K562 (cell line): ENCODE data around the gene NIPA2. TPM values are rescaled to one million over a fixed set of nuclear protein-coding genes. Genes with fewer than 3 reads are reported as not detected.

Experiments
- ATAC-seq: fragments of 200-7000 bp; cut with Tn5 transposase; 3 replicates; pipeline ENCODE4 v1.9.1; 2020; ENCODE audit warnings: moderate library complexity
- BruUV-seq: library from RNA; stranded (reverse); fragments of 400-500 nt; replicated peaks from 2 replicates; lab custom pipeline; 2021; lab: Mats Ljungman, UMichigan
- CTCF ChIA-PET: fragments of 300-600 bp; formaldehyde crosslinking; extraction: SDS; loops from one replicate; lab custom pipeline; 2021; ENCODE audit warnings: low intra/inter-chr PET ratio; lab: Yijun Ruan, JAX
- POLR2A ChIA-PET: fragments of 300-600, 350-650 bp; sonication (Branson Sonifier 250); formaldehyde crosslinking; extraction: SDS; loops from one replicate; lab custom pipeline; 2021; ENCODE audit warnings: antibody characterized with exemption, inconsistent platforms; lab: Yijun Ruan, JAX
- DNase-seq, 4 experiments: peaks; one replicate each; pipeline versions ENCODE4 v3.0.0 to v3.0.0-alpha.2; 2011 to 2018; ENCODE audit warnings: low spot score in 3 of 4, mixed read lengths in 3 of 4; ENCODE audit errors: extremely low read depth in 1 of 4
- FAIRE-seq: peaks from 2 replicates; lab custom pipeline; 2011; peaks lifted over from hg19 to GRCh38; lab: Jason Lieb, UNC
- H2AFZ ChIP-seq: 2 replicates; pipeline ENCODE4 v1.6.0; 2011; ENCODE audit warnings: low read depth, low read length, control low read depth, inconsistent platforms
- H3K27ac ChIP-seq: fragments of 200-600 bp; 3 replicates; pipeline ENCODE4 v1.8.0; 2011; ENCODE audit warnings: low read depth, mild to moderate bottlenecking, control low read depth, inconsistent platforms, low read length, moderate library complexity, mixed read lengths; ENCODE audit errors: extremely low read depth
- H3K27me3 ChIP-seq, 2 experiments: fragments of 300-600 bp in 1 of 2; 2 replicates in 1 of 2; 3 replicates in 1 of 2; pipeline versions ENCODE4 v1.6.0 to v1.8.0; 2011; ENCODE audit warnings: inconsistent platforms in 2 of 2, low read length in 2 of 2, mild to moderate bottlenecking in 1 of 2, mixed read lengths in 1 of 2, moderate library complexity in 1 of 2; ENCODE audit not compliant: control insufficient read depth in 2 of 2, insufficient read depth in 2 of 2
- H3K36me3 ChIP-seq: fragments of 300-600 bp; 3 replicates; pipeline ENCODE4 v1.8.0; 2011; ENCODE audit warnings: mild to moderate bottlenecking, low read length, inconsistent platforms; ENCODE audit not compliant: control insufficient read depth, insufficient read depth
- H3K4me1 ChIP-seq, 2 experiments: fragments of 200-600 bp in 1 of 2; replicated peaks in 1 of 2; 2 replicates in 1 of 2; 3 replicates in 1 of 2; pipeline versions ENCODE4 v1.5.1 to v1.8.0; 2011; ENCODE audit warnings: inconsistent platforms in 2 of 2, low read length in 2 of 2, mild to moderate bottlenecking in 1 of 2, mixed read lengths in 1 of 2, moderate library complexity in 1 of 2; ENCODE audit not compliant: control insufficient read depth in 2 of 2, insufficient read depth in 2 of 2
- H3K4me2 ChIP-seq: 2 replicates; pipeline ENCODE4 v1.6.1; 2011; ENCODE audit warnings: low read length, control low read depth, inconsistent platforms, mixed read lengths; ENCODE audit not compliant: insufficient read depth
- H3K4me3 ChIP-seq: fragments of 200-600 bp; sonication (generic), shearing (Covaris generic); 2 replicates; pipeline ENCODE4 v1.5.1; 2016; ENCODE audit warnings: control low read depth, inconsistent platforms
- H3K79me2 ChIP-seq: fragments of 200-600 bp; 3 replicates; pipeline ENCODE4 v1.8.0; 2011; ENCODE audit warnings: low read length, inconsistent platforms; ENCODE audit not compliant: control insufficient read depth, insufficient read depth
- H3K9ac ChIP-seq, 2 experiments: 2 replicates each; pipeline versions ENCODE4 v1.6.0 to v1.6.1; 2011; ENCODE audit warnings: low read depth in 2 of 2, low read length in 2 of 2, control low read depth in 1 of 2, inconsistent platforms in 1 of 2, mild to moderate bottlenecking in 1 of 2, mixed read lengths in 1 of 2; ENCODE audit not compliant: insufficient read depth in 1 of 2
- H3K9me1 ChIP-seq: one replicate; pipeline ENCODE4 v1.6.0; 2011; ENCODE audit warnings: inconsistent platforms, mild to moderate bottlenecking, low read length, moderate library complexity; ENCODE audit not compliant: control insufficient read depth, insufficient read depth
- H3K9me3 ChIP-seq: replicated peaks from 2 replicates; pipeline ENCODE4 v1.5.1; 2011; ENCODE audit warnings: low read depth, low read length, inconsistent platforms; ENCODE audit not compliant: control insufficient read depth, insufficient read depth
- H4K20me1 ChIP-seq: replicated peaks from 2 replicates; pipeline ENCODE4 v1.6.1; 2011; ENCODE audit warnings: low read length, inconsistent platforms, mixed read lengths; ENCODE audit not compliant: control insufficient read depth, insufficient read depth
- CBX2 ChIP-seq: fragments of 200-600 bp; sonication (generic); IDR thresholded peaks from one replicate; pipeline ENCODE4 v1.6.1; 2012; ENCODE audit warnings: mild to moderate bottlenecking, low read length, inconsistent platforms; ENCODE audit not compliant: insufficient read depth, poor library complexity, severe bottlenecking
- CREM ChIP-seq: IDR thresholded peaks from 2 replicates; pipeline ENCODE4 v1.6.1; 2014; ENCODE audit warnings: antibody characterized with exemption, low read depth
- ELF1 ChIP-seq: fragments of 200-800 bp; sonication (Bioruptor generic); IDR thresholded peaks from 2 replicates; pipeline ENCODE4 v1.6.1; 2016; ENCODE audit warnings: missing genetic modification characterization, missing compliant biosample characterization
- ETV6 ChIP-seq, 3 experiments: fragments of 150-350 bp in 1 of 3; sonication (generic) in 1 of 3; formaldehyde crosslinking in 1 of 3; IDR thresholded peaks; 2 replicates each; pipeline versions ENCODE4 v1.6.1 to v1.8.0; 2014 to 2022; ENCODE audit warnings: borderline replicate concordance in 2 of 3, low read depth in 2 of 3, antibody characterized with exemption in 1 of 3, low read length in 1 of 3, mild to moderate bottlenecking in 1 of 3, missing genetic modification reagents in 1 of 3
- GATA2 ChIP-seq: sonication (generic); formaldehyde crosslinking; IDR thresholded peaks from 2 replicates; pipeline ENCODE4 v1.4.0; 2020; ENCODE audit warnings: mild to moderate bottlenecking, missing genetic modification reagents
- HDAC8 ChIP-seq: fragments of 450-650 bp; IDR thresholded peaks from 2 replicates; pipeline ENCODE4 v1.6.1; 2016; ENCODE audit warnings: mild to moderate bottlenecking, missing genetic modification characterization, moderate library complexity, missing compliant biosample characterization
- KAT7 ChIP-seq: sonication (generic); formaldehyde crosslinking; IDR thresholded peaks from 2 replicates; pipeline ENCODE4 v1.8.0; 2022; ENCODE audit warnings: missing genetic modification reagents, mild to moderate bottlenecking, borderline replicate concordance
- SIN3A ChIP-seq, 2 experiments: fragments of 150-350 bp in 1 of 2; IDR thresholded peaks; 2 replicates each; pipeline ENCODE4 v1.6.1; 2011 to 2016; ENCODE audit warnings: borderline replicate concordance in 2 of 2, low read depth in 2 of 2, low read length in 2 of 2, mild to moderate bottlenecking in 2 of 2, moderate library complexity in 2 of 2; ENCODE audit not compliant: control insufficient read depth in 1 of 2
- SMARCA4 ChIP-seq: fragments of 450-650 bp; IDR thresholded peaks from 2 replicates; pipeline ENCODE4 v1.6.1; 2016
- SMARCA5 ChIP-seq: fragments of 450-650 bp; IDR thresholded peaks from 2 replicates; pipeline ENCODE4 v1.6.1; 2016
- TAF15 ChIP-seq: fragments of 200-400 bp; formaldehyde crosslinking; IDR thresholded peaks from 2 replicates; pipeline ENCODE4 v1.6.1; 2017; ENCODE audit warnings: mild to moderate bottlenecking, low read depth, low read length, moderate library complexity
- TCF3 ChIP-seq: sonication (generic); formaldehyde crosslinking; IDR thresholded peaks from 2 replicates; pipeline ENCODE4 v1.4.0; 2020; ENCODE audit warnings: mild to moderate bottlenecking, missing genetic modification reagents
- ZBED1 ChIP-seq: IDR thresholded peaks from 2 replicates; pipeline ENCODE4 v1.6.1; 2014
- ZNF239 ChIP-seq: fragments of 250-450 bp; sonication (Bioruptor Pico); IDR thresholded peaks from 2 replicates; pipeline ENCODE4 v1.4.0; 2020; ENCODE audit warnings: mild to moderate bottlenecking
- ZNF316 ChIP-seq: fragments of 450-650 bp; IDR thresholded peaks from 2 replicates; pipeline ENCODE4 v1.6.1; 2016
- ZNF561 ChIP-seq: fragments of 450-650 bp; formaldehyde crosslinking; conservative IDR thresholded peaks from 2 replicates; pipeline ENCODE4 v1.4.0; 2020; ENCODE audit warnings: mild to moderate bottlenecking, moderate library complexity
- WGBS: fragments of 100-300 bp; shearing (Covaris generic); methylation state at CpG from one replicate; pipeline ENCODE4 v1.1.6; 2016; ENCODE audit warnings: low coverage, mixed read lengths; ENCODE audit not compliant: insufficient coverage; ENCODE audit errors: missing lambda C conversion rate; 5-methylcytosine and 5-hydroxymethylcytosine counted together
- in situ Hi-C: fragments of 300-500 bp; cut with MboI; formaldehyde crosslinking; loops from 4 replicates; pipeline ENCODE4 v1.15.0; 2018; ENCODE audit warnings: inconsistent platforms, mixed read lengths
- intact Hi-C: fragments of 100-400 bp; cut with micrococcal nuclease; formaldehyde crosslinking; loops from 2 replicates; pipeline ENCODE4 v1.14.2; 2022
- polyA plus RNA-seq, 8 experiments: library from polyadenylated mRNA; depleted of rRNA in 4 of 8; stranded (reverse) in 5 of 8; unstranded in 3 of 8; fragments of >200 nt; fragmentation: Nextera tagmentation in 2 of 8; fragmentation: Illumina TruSeq in 1 of 8; extraction: Ambion mirVana in 2 of 8; extraction: Trizol in 1 of 8; gene quantifications; 2 replicates each; pipeline versions ENCODE4 v1.2.1 to v1.2.3, GENCODE V29; 2011 to 2014; ENCODE audit warnings: inconsistent platforms in 1 of 8, missing spikeins in 1 of 8
- total RNA-seq, 7 experiments: library from RNA; depleted of rRNA in 6 of 7; stranded (reverse); fragments of >200 nt in 6 of 7; fragmentation: Illumina TruSeq in 2 of 7; extraction: Trizol in 2 of 7; gene quantifications; 2 replicates each; pipeline versions ENCODE4 v1.2.1 to v1.2.3, GENCODE V29; 2011 to 2021; ENCODE audit warnings: low replicate concordance in 1 of 7
- TF ChIP-seq, protein P1 (sequence below): sonication (generic); formaldehyde crosslinking; IDR thresholded peaks from 2 replicates; pipeline ENCODE4 v1.8.0; 2022; ENCODE audit warnings: mild to moderate bottlenecking, missing genetic modification reagents

Gene NIPA2
- total and polyA plus RNA-seq, 9 of the 15 experiments (the other 6 are each of a cell fraction or from before 2014, with no cell fraction given) = 18.7 to 107 (median 87.3) TPM

DNA sequence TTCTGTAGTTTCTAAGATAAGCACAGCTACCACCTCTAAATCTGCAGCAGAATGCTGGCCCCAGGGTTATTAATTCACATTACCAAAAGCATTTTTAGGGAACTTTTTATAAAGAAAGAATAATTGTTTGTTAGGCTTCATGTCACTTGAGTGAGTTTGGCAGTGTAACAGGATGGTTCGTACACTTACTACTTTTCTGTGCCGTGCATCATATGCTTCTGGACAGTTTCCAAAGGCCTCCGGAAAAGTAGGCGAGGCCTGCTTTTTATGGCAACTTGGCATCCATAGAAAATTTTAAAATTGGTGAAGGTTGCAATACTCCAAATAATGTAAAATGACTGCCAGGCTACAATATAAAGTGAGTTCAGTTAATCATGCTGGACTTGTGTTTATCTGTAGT, 30.0 kb downstream of the NIPA2 start:
- BruUV-seq = no TSS peak
- no peaks in the 10 kb centered on the region for H3K27me3 ChIP-seq
- H4K20me1 ChIP-seq = no peaks in the 10 kb centered on the region
- H3K9me3 ChIP-seq = no peaks in the 10 kb centered on the region
- WGBS = 74% methylated on average over 4 of the region's 4 CpGs
- H3K36me3 ChIP-seq = peaks cover 72% of the 10 kb centered on the region
- in situ Hi-C loops = no loop called here
- TF ChIP-seq SMARCA4 (no peak), ETV6 (IDR thresholded peaks at IDR 0.05; ENCODE audit: borderline replicate concordance in 1 of 2, low read depth in 2 of 2, low read length in 1 of 2) (no peak), ETV6 (CRISPR knock-in tag; IDR thresholded peaks at IDR 0.05; ENCODE audit: borderline replicate concordance) (no peak), ZBED1 (no peak), SMARCA5 (no peak), ZNF316 (no peak), CREM (no peak), TCF3 (no peak), ELF1 (tag) (no peak), SIN3A (IDR thresholded peaks at IDR 0.05; ENCODE audit: borderline replicate concordance in 2 of 2, control insufficient read depth in 1 of 2, low read depth in 2 of 2, low read length in 2 of 2) (no peak), ZNF239 (CRISPR knock-in tag) (no peak), TAF15 (no peak), CBX2 (no peak), ZNF561 (CRISPR knock-in tag) (no peak), KAT7 (no peak), HDAC8 (tag) (no peak), GATA2 (CRISPR knock-in tag) (no peak)
- TF ChIP-seq, protein P1, sequence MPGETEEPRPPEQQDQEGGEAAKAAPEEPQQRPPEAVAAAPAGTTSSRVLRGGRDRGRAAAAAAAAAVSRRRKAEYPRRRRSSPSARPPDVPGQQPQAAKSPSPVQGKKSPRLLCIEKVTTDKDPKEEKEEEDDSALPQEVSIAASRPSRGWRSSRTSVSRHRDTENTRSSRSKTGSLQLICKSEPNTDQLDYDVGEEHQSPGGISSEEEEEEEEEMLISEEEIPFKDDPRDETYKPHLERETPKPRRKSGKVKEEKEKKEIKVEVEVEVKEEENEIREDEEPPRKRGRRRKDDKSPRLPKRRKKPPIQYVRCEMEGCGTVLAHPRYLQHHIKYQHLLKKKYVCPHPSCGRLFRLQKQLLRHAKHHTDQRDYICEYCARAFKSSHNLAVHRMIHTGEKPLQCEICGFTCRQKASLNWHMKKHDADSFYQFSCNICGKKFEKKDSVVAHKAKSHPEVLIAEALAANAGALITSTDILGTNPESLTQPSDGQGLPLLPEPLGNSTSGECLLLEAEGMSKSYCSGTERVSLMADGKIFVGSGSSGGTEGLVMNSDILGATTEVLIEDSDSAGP (CRISPR knock-in tag) = no peak
- TF ChIP-seq, all 486 proteins: peak for 0
- no peak for FAIRE-seq
- ChIA-PET CTCF (no interaction called here), POLR2A (no interaction called here)
- DNase-seq = no peak
- no peak overlapping the region for H3K27ac ChIP-seq
- H3K4me2 ChIP-seq = no peak overlapping the region
- H3K79me2 ChIP-seq = peaks cover 8% of the 10 kb centered on the region; the same call in 1 of the 3 replicates
- no peak overlapping the region for H2AFZ ChIP-seq
- ATAC-seq = no peak
- H3K9me1 ChIP-seq = no peaks in the 10 kb centered on the region
- no peak overlapping the region for H3K9ac ChIP-seq
- H3K4me1 ChIP-seq = no peaks in the 10 kb centered on the region
- intact Hi-C loops = no loop called here
- H3K4me3 ChIP-seq = no peak overlapping the region
